Testis (tissue), 2 donors: ENCODE measurements around the gene CNNM2.
"Not testable (repeated sequence)": the region's sequence is repeated elsewhere in the genome, so short reads cannot be mapped to it uniquely, and the experiment has no call there.

Experiments used
- CTCF ChIP-seq, 3 experiments: fragments of 450-650 bp in 2 of 3; fragments of 200-600 bp in 1 of 3; sonication (generic) in 1 of 3; IDR thresholded peaks; one replicate each; pipeline ENCODE4 v1.5.1; 2016 to 2019; ENCODE audit warnings: antibody characterized with exemption in 3 of 3, mild to moderate bottlenecking in 2 of 3, moderate library complexity in 1 of 3
- POLR2A ChIP-seq: fragments of 450-650 bp; IDR thresholded peaks from one replicate; pipeline ENCODE4 v1.6.1; 2017; ENCODE audit warnings: antibody characterized with exemption, mild to moderate bottlenecking, moderate library complexity

GRCh38 chr10:102964064-102964463, 46.0 kb downstream of the CNNM2 start:
- TF ChIP-seq CTCF (IDR thresholded peaks at IDR 0.05); POLR2A: not testable (repeated sequence)
